K562 (cell line): ENCODE data around the gene CGNL1. TPM values are rescaled to one million over a fixed set of nuclear protein-coding genes. Genes with fewer than 3 reads are reported as not detected.

Source experiments
- ATAC-seq: fragments of 200-7000 bp; cut with Tn5 transposase; 3 replicates; pipeline ENCODE4 v1.9.1; 2020; ENCODE audit warnings: moderate library complexity
- BruUV-seq: library from RNA; stranded (reverse); fragments of 400-500 nt; replicated peaks from 2 replicates; lab custom pipeline; 2021; lab: Mats Ljungman, UMichigan
- CTCF ChIA-PET: fragments of 300-600 bp; formaldehyde crosslinking; extraction: SDS; loops from one replicate; lab custom pipeline; 2021; ENCODE audit warnings: low intra/inter-chr PET ratio; lab: Yijun Ruan, JAX
- POLR2A ChIA-PET: fragments of 300-600, 350-650 bp; sonication (Branson Sonifier 250); formaldehyde crosslinking; extraction: SDS; loops from one replicate; lab custom pipeline; 2021; ENCODE audit warnings: antibody characterized with exemption, inconsistent platforms; lab: Yijun Ruan, JAX
- DNase-seq, 4 experiments: peaks; one replicate each; pipeline versions ENCODE4 v3.0.0 to v3.0.0-alpha.2; 2011 to 2018; ENCODE audit warnings: low spot score in 3 of 4, mixed read lengths in 3 of 4; ENCODE audit errors: extremely low read depth in 1 of 4
- FAIRE-seq: peaks from 2 replicates; lab custom pipeline; 2011; peaks lifted over from hg19 to GRCh38; lab: Jason Lieb, UNC
- H2AFZ ChIP-seq: 2 replicates; pipeline ENCODE4 v1.6.0; 2011; ENCODE audit warnings: low read depth, low read length, control low read depth, inconsistent platforms
- H3K27ac ChIP-seq: fragments of 200-600 bp; 3 replicates; pipeline ENCODE4 v1.8.0; 2011; ENCODE audit warnings: low read depth, mild to moderate bottlenecking, control low read depth, inconsistent platforms, low read length, moderate library complexity, mixed read lengths; ENCODE audit errors: extremely low read depth
- H3K27me3 ChIP-seq, 2 experiments: fragments of 300-600 bp in 1 of 2; 2 replicates in 1 of 2; 3 replicates in 1 of 2; pipeline versions ENCODE4 v1.6.0 to v1.8.0; 2011; ENCODE audit warnings: inconsistent platforms in 2 of 2, low read length in 2 of 2, mild to moderate bottlenecking in 1 of 2, mixed read lengths in 1 of 2, moderate library complexity in 1 of 2; ENCODE audit not compliant: control insufficient read depth in 2 of 2, insufficient read depth in 2 of 2
- H3K36me3 ChIP-seq: fragments of 300-600 bp; 3 replicates; pipeline ENCODE4 v1.8.0; 2011; ENCODE audit warnings: mild to moderate bottlenecking, low read length, inconsistent platforms; ENCODE audit not compliant: control insufficient read depth, insufficient read depth
- H3K4me1 ChIP-seq, 2 experiments: fragments of 200-600 bp in 1 of 2; replicated peaks in 1 of 2; 2 replicates in 1 of 2; 3 replicates in 1 of 2; pipeline versions ENCODE4 v1.5.1 to v1.8.0; 2011; ENCODE audit warnings: inconsistent platforms in 2 of 2, low read length in 2 of 2, mild to moderate bottlenecking in 1 of 2, mixed read lengths in 1 of 2, moderate library complexity in 1 of 2; ENCODE audit not compliant: control insufficient read depth in 2 of 2, insufficient read depth in 2 of 2
- H3K4me2 ChIP-seq: 2 replicates; pipeline ENCODE4 v1.6.1; 2011; ENCODE audit warnings: low read length, control low read depth, inconsistent platforms, mixed read lengths; ENCODE audit not compliant: insufficient read depth
- H3K4me3 ChIP-seq: fragments of 200-600 bp; sonication (generic), shearing (Covaris generic); 2 replicates; pipeline ENCODE4 v1.5.1; 2016; ENCODE audit warnings: control low read depth, inconsistent platforms
- H3K79me2 ChIP-seq: fragments of 200-600 bp; 3 replicates; pipeline ENCODE4 v1.8.0; 2011; ENCODE audit warnings: low read length, inconsistent platforms; ENCODE audit not compliant: control insufficient read depth, insufficient read depth
- H3K9ac ChIP-seq, 2 experiments: 2 replicates each; pipeline versions ENCODE4 v1.6.0 to v1.6.1; 2011; ENCODE audit warnings: low read depth in 2 of 2, low read length in 2 of 2, control low read depth in 1 of 2, inconsistent platforms in 1 of 2, mild to moderate bottlenecking in 1 of 2, mixed read lengths in 1 of 2; ENCODE audit not compliant: insufficient read depth in 1 of 2
- H3K9me1 ChIP-seq: one replicate; pipeline ENCODE4 v1.6.0; 2011; ENCODE audit warnings: inconsistent platforms, mild to moderate bottlenecking, low read length, moderate library complexity; ENCODE audit not compliant: control insufficient read depth, insufficient read depth
- H3K9me3 ChIP-seq: replicated peaks from 2 replicates; pipeline ENCODE4 v1.5.1; 2011; ENCODE audit warnings: low read depth, low read length, inconsistent platforms; ENCODE audit not compliant: control insufficient read depth, insufficient read depth
- H4K20me1 ChIP-seq: replicated peaks from 2 replicates; pipeline ENCODE4 v1.6.1; 2011; ENCODE audit warnings: low read length, inconsistent platforms, mixed read lengths; ENCODE audit not compliant: control insufficient read depth, insufficient read depth
- CBX2 ChIP-seq: fragments of 200-600 bp; sonication (generic); IDR thresholded peaks from one replicate; pipeline ENCODE4 v1.6.1; 2012; ENCODE audit warnings: mild to moderate bottlenecking, low read length, inconsistent platforms; ENCODE audit not compliant: insufficient read depth, poor library complexity, severe bottlenecking
- MIER1 ChIP-seq: fragments of 450-650 bp; IDR thresholded peaks from 2 replicates; pipeline ENCODE4 v1.6.1; 2016; ENCODE audit warnings: antibody characterized with exemption, mild to moderate bottlenecking, low read depth
- PHB2 ChIP-seq: fragments of 450-650 bp; IDR thresholded peaks from 2 replicates; pipeline ENCODE4 v1.6.1; 2017; ENCODE audit warnings: low read depth
- POLR3A ChIP-seq: IDR thresholded peaks from 2 replicates; pipeline ENCODE4 v1.6.1; 2011; ENCODE audit warnings: borderline replicate concordance, mild to moderate bottlenecking, moderate library complexity; ENCODE audit not compliant: insufficient read length, insufficient read depth; ENCODE audit errors: extremely low read depth
- TCFL5 ChIP-seq: fragments of 250-450 bp; sonication (Bioruptor Pico); conservative IDR thresholded peaks from 2 replicates; pipeline ENCODE4 v1.6.1; 2021; ENCODE audit warnings: mild to moderate bottlenecking, moderate library complexity, matching md5 sums
- ZNF695 ChIP-seq: fragments of 450-650 bp; formaldehyde crosslinking; IDR thresholded peaks from 2 replicates; pipeline ENCODE4 v1.4.0; 2020; ENCODE audit warnings: mild to moderate bottlenecking, moderate library complexity
- WGBS: fragments of 100-300 bp; shearing (Covaris generic); methylation state at CpG from one replicate; pipeline ENCODE4 v1.1.6; 2016; ENCODE audit warnings: low coverage, mixed read lengths; ENCODE audit not compliant: insufficient coverage; ENCODE audit errors: missing lambda C conversion rate; 5-methylcytosine and 5-hydroxymethylcytosine counted together
- in situ Hi-C: fragments of 300-500 bp; cut with MboI; formaldehyde crosslinking; loops from 4 replicates; pipeline ENCODE4 v1.15.0; 2018; ENCODE audit warnings: inconsistent platforms, mixed read lengths
- intact Hi-C: fragments of 100-400 bp; cut with micrococcal nuclease; formaldehyde crosslinking; loops from 2 replicates; pipeline ENCODE4 v1.14.2; 2022
- polyA plus RNA-seq, 8 experiments: library from polyadenylated mRNA; depleted of rRNA in 4 of 8; stranded (reverse) in 5 of 8; unstranded in 3 of 8; fragments of >200 nt; fragmentation: Nextera tagmentation in 2 of 8; fragmentation: Illumina TruSeq in 1 of 8; extraction: Ambion mirVana in 2 of 8; extraction: Trizol in 1 of 8; gene quantifications; 2 replicates each; pipeline versions ENCODE4 v1.2.1 to v1.2.3, GENCODE V29; 2011 to 2014; ENCODE audit warnings: inconsistent platforms in 1 of 8, missing spikeins in 1 of 8
- total RNA-seq, 7 experiments: library from RNA; depleted of rRNA in 6 of 7; stranded (reverse); fragments of >200 nt in 6 of 7; fragmentation: Illumina TruSeq in 2 of 7; extraction: Trizol in 2 of 7; gene quantifications; 2 replicates each; pipeline versions ENCODE4 v1.2.1 to v1.2.3, GENCODE V29; 2011 to 2021; ENCODE audit warnings: low replicate concordance in 1 of 7
- TF ChIP-seq, protein P1 (sequence below): fragments of 450-650 bp; IDR thresholded peaks from 2 replicates; pipeline ENCODE4 v1.6.1; 2016; ENCODE audit warnings: low read depth, mild to moderate bottlenecking, moderate library complexity
- TF ChIP-seq, protein P2 (sequence below): fragments of 200-400 bp; formaldehyde crosslinking; IDR thresholded peaks from 2 replicates; pipeline ENCODE4 v1.6.1; 2017; ENCODE audit warnings: mild to moderate bottlenecking, low read depth, low read length, moderate library complexity
- TF ChIP-seq, protein P3 (sequence below): fragments of 450-650 bp; IDR thresholded peaks from 2 replicates; pipeline ENCODE4 v1.6.1; 2016; ENCODE audit warnings: missing biosample characterization, missing genetic modification characterization
- TF ChIP-seq, protein P4 (sequence below): fragments of 450-650 bp; IDR thresholded peaks from 2 replicates; pipeline ENCODE4 v1.6.1; 2016; ENCODE audit warnings: mild to moderate bottlenecking

CGNL1 gene
- total and polyA plus RNA-seq, 9 of the 15 experiments (the other 6 are each of a cell fraction or from before 2014, with no cell fraction given), result 0.01 to 0.07 TPM; not detected in 7

DNA sequence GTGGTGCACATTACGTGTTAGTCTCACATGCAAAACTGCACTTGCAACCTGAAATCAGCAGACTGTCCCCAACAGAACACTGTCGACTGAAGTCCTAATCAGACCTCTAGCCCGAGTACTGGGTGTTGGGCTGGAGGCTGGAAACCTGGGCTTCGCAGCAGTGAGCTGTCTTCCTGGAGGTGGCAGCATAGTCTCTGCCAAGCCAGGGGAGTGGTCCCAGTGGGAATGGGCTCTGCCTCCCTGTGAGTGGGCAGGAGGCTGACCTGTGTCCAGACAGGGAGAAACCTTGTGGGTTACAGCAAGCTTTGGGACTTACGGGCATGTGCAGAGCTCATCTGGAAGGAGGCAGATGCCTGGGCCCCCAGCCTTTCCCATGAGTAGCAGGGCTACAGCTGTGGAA is 177.2 kb downstream of the CGNL1 start:
- Histone ChIP-seq H3K9ac (no peak overlapping the region), H3K36me3 (no peaks in the 10 kb centered on the region), H3K9me3 (no peaks in the 10 kb centered on the region), H2AFZ (no peak overlapping the region), H4K20me1 (no peaks in the 10 kb centered on the region; the same call in 1 of the 2 replicates), H3K27ac (no peak overlapping the region), H3K79me2 (no peaks in the 10 kb centered on the region), H3K4me2 (no peak overlapping the region), H3K4me3 (no peak overlapping the region), H3K9me1 (no peaks in the 10 kb centered on the region), H3K4me1 (no peaks in the 10 kb centered on the region; a peak in 1 of 5 replicates), H3K27me3 (peaks cover 21 to 78% of the 10 kb centered on the region in 2 experiments)
- ChIA-PET POLR2A (interaction anchor here (0.6 kb wide), 1 partner anchor 188 kb away, joined by 3 read pairs; no protein-coding TSS in a partner anchor), CTCF (no interaction called here)
- FAIRE-seq (no peak), DNase-seq (no peak), ATAC-seq (no peak)
- intact Hi-C loops (no loop called here), in situ Hi-C loops (loop anchor here (25.0 kb wide), 1 partner anchor 509 kb away; the partner anchor contains the start of gene ALDH1A2)
- no TSS peak for BruUV-seq
- WGBS, result 8% methylated on average over 5 of the region's 5 CpGs
- no peak for TF ChIP-seq MIER1
- TF ChIP-seq, protein P1, sequence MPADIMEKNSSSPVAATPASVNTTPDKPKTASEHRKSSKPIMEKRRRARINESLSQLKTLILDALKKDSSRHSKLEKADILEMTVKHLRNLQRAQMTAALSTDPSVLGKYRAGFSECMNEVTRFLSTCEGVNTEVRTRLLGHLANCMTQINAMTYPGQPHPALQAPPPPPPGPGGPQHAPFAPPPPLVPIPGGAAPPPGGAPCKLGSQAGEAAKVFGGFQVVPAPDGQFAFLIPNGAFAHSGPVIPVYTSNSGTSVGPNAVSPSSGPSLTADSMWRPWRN, result no peak
- TF ChIP-seq POLR3A, result no peak
- TF ChIP-seq CBX2, result no peak
- TF ChIP-seq PHB2, result no peak
- TF ChIP-seq, protein P2, sequence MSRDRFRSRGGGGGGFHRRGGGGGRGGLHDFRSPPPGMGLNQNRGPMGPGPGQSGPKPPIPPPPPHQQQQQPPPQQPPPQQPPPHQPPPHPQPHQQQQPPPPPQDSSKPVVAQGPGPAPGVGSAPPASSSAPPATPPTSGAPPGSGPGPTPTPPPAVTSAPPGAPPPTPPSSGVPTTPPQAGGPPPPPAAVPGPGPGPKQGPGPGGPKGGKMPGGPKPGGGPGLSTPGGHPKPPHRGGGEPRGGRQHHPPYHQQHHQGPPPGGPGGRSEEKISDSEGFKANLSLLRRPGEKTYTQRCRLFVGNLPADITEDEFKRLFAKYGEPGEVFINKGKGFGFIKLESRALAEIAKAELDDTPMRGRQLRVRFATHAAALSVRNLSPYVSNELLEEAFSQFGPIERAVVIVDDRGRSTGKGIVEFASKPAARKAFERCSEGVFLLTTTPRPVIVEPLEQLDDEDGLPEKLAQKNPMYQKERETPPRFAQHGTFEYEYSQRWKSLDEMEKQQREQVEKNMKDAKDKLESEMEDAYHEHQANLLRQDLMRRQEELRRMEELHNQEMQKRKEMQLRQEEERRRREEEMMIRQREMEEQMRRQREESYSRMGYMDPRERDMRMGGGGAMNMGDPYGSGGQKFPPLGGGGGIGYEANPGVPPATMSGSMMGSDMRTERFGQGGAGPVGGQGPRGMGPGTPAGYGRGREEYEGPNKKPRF, result no peak
- TF ChIP-seq, protein P3, sequence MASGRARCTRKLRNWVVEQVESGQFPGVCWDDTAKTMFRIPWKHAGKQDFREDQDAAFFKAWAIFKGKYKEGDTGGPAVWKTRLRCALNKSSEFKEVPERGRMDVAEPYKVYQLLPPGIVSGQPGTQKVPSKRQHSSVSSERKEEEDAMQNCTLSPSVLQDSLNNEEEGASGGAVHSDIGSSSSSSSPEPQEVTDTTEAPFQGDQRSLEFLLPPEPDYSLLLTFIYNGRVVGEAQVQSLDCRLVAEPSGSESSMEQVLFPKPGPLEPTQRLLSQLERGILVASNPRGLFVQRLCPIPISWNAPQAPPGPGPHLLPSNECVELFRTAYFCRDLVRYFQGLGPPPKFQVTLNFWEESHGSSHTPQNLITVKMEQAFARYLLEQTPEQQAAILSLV (tag), result no peak
- TF ChIP-seq, protein P4, sequence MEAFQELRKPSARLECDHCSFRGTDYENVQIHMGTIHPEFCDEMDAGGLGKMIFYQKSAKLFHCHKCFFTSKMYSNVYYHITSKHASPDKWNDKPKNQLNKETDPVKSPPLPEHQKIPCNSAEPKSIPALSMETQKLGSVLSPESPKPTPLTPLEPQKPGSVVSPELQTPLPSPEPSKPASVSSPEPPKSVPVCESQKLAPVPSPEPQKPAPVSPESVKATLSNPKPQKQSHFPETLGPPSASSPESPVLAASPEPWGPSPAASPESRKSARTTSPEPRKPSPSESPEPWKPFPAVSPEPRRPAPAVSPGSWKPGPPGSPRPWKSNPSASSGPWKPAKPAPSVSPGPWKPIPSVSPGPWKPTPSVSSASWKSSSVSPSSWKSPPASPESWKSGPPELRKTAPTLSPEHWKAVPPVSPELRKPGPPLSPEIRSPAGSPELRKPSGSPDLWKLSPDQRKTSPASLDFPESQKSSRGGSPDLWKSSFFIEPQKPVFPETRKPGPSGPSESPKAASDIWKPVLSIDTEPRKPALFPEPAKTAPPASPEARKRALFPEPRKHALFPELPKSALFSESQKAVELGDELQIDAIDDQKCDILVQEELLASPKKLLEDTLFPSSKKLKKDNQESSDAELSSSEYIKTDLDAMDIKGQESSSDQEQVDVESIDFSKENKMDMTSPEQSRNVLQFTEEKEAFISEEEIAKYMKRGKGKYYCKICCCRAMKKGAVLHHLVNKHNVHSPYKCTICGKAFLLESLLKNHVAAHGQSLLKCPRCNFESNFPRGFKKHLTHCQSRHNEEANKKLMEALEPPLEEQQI, result no peak
- no peak for TF ChIP-seq ZNF695
- TF ChIP-seq TCFL5 (CRISPR knock-in tag), result no peak
